Peyer's patch (tissue), 4 donors: Measurements from ENCODE around the gene RSPH1. TPM values are rescaled to one million over a fixed set of nuclear protein-coding genes. Genes with fewer than 3 reads are reported as not detected.

Source experiments
- DNase-seq, 3 donors: peaks; one replicate each; pipeline ENCODE4 v3.0.0-alpha.2; 2017 to 2019
- H3K27ac ChIP-seq, 4 donors: fragments of 200-600 bp; sonication (generic); one replicate each; pipeline ENCODE4 v1.5.1; 2016 to 2019
- H3K27me3 ChIP-seq, 2 donors: fragments of 200-600 bp; sonication (generic); one replicate each; pipeline ENCODE4 v1.5.1; 2019
- H3K36me3 ChIP-seq, 3 donors: fragments of 200-600 bp; sonication (generic); one replicate each; pipeline ENCODE4 v1.5.1; 2016 to 2019
- H3K4me1 ChIP-seq, 4 donors: fragments of 200-600 bp; sonication (generic); one replicate each; pipeline ENCODE4 v1.5.1; 2016 to 2019
- H3K4me3 ChIP-seq, 4 donors: fragments of 200-600 bp; sonication (generic); 1 replicate in 3 of 4; 2 replicates in 1 of 4; pipeline ENCODE4 v1.5.1; 2016 to 2019; ENCODE audit warnings: mild to moderate bottlenecking in 1 of 4
- H3K9me3 ChIP-seq, 4 donors: fragments of 200-600 bp; sonication (generic); one replicate each; pipeline ENCODE4 v1.5.1; 2016 to 2019; ENCODE audit warnings: mild to moderate bottlenecking in 1 of 4
- CTCF ChIP-seq, 6 experiments: fragments of 450-650 bp in 4 of 6; fragments of 200-600 bp in 2 of 6; sonication (generic) in 1 of 6; IDR thresholded peaks; one replicate each; pipeline ENCODE4 v1.5.1; 2017 to 2019; ENCODE audit warnings: antibody characterized with exemption in 6 of 6, mild to moderate bottlenecking in 3 of 6, moderate library complexity in 1 of 6
- POLR2A ChIP-seq, 2 donors: fragments of 450-650 bp; IDR thresholded peaks; one replicate each; pipeline ENCODE4 v1.5.1; 2017; ENCODE audit warnings: antibody characterized with exemption in 2 of 2, mild to moderate bottlenecking in 2 of 2, moderate library complexity in 2 of 2
- total RNA-seq, 4 donors: library from RNA; depleted of rRNA; stranded (reverse); fragments of >200 nt; gene quantifications; one replicate each; pipeline ENCODE4 v1.1.0, GENCODE V29; 2016

Gene RSPH1
- total RNA-seq, 4 donors from 2014 or later = 2.5 to 11.0 (median 6.7) TPM

- Histone ChIP-seq H3K4me1 (peaks cover 0 to 7% (median 3%) of the 10 kb centered on the region in 4 donors), H3K27ac (no peak overlapping the region), H3K36me3 (no peaks in the 10 kb centered on the region), H3K27me3 (no peaks in the 10 kb centered on the region), H3K4me3 (no peak overlapping the region), H3K9me3 (no peaks in the 10 kb centered on the region)
- no peak for DNase-seq
- TF ChIP-seq CTCF (IDR thresholded peaks at IDR 0.05) = no peak
- no peak for TF ChIP-seq POLR2A (IDR thresholded peaks at IDR 0.05)
These were observed 66.2 kb downstream of the RSPH1 start for GRCh38 chr21:42429856-42430255.

GRCh38 chr21:42429021-42429420 is 67.0 kb downstream of the RSPH1 start:
- DNase-seq = no peak
- peaks cover 0 to 12% (median 4%) of the 10 kb centered on the region in 4 donors for H3K4me1 ChIP-seq

GRCh38 chr21:42427809-42428419 is 68.1 kb downstream of the RSPH1 start:
- Histone ChIP-seq H3K4me1 (peaks cover 0 to 14% (median 4%) of the 10 kb centered on the region in 4 donors), H3K9me3 (no peaks in the 10 kb centered on the region), H3K36me3 (no peaks in the 10 kb centered on the region), H3K27me3 (no peaks in the 10 kb centered on the region), H3K27ac (no peak overlapping the region), H3K4me3 (no peak overlapping the region)
- no peak for DNase-seq
- TF ChIP-seq POLR2A (IDR thresholded peaks at IDR 0.05) (no peak), CTCF (IDR thresholded peaks at IDR 0.05) (no peak)

More at GRCh38 chr21:42429021-42429420, 67.0 kb downstream of the RSPH1 start:
- TF ChIP-seq POLR2A (IDR thresholded peaks at IDR 0.05) (no peak), CTCF (IDR thresholded peaks at IDR 0.05) (no peak)
- H3K27ac ChIP-seq = no peak overlapping the region
- H3K27me3 ChIP-seq = no peaks in the 10 kb centered on the region
- H3K9me3 ChIP-seq = no peaks in the 10 kb centered on the region
- no peak overlapping the region for H3K4me3 ChIP-seq
- H3K36me3 ChIP-seq = no peaks in the 10 kb centered on the region

GRCh38 chr21:42426876-42427480 is 69.0 kb downstream of the RSPH1 start:
- no peaks in the 10 kb centered on the region for H3K27me3 ChIP-seq
- TF ChIP-seq CTCF (IDR thresholded peaks at IDR 0.05) (no peak), POLR2A (IDR thresholded peaks at IDR 0.05) (no peak)
- DNase-seq = no peak
- H3K4me1 ChIP-seq = peaks cover 0 to 14% (median 4%) of the 10 kb centered on the region in 4 donors
- no peaks in the 10 kb centered on the region for H3K9me3 ChIP-seq
- no peak overlapping the region for H3K27ac ChIP-seq
- H3K4me3 ChIP-seq = no peak overlapping the region
- no peaks in the 10 kb centered on the region for H3K36me3 ChIP-seq

GRCh38 chr21:42426424-42426823 is 69.6 kb downstream of the RSPH1 start:
- peaks cover 0 to 14% (median 4%) of the 10 kb centered on the region in 4 donors for H3K4me1 ChIP-seq
- no peak overlapping the region for H3K4me3 ChIP-seq
- no peaks in the 10 kb centered on the region for H3K36me3 ChIP-seq
- no peak overlapping the region for H3K27ac ChIP-seq
- no peak for DNase-seq
- no peaks in the 10 kb centered on the region for H3K27me3 ChIP-seq
- TF ChIP-seq CTCF (IDR thresholded peaks at IDR 0.05) = no peak
- no peak for TF ChIP-seq POLR2A (IDR thresholded peaks at IDR 0.05)
- H3K9me3 ChIP-seq = no peaks in the 10 kb centered on the region
